Suprapubic skin (tissue), 4 donors: Measurements from ENCODE around the gene C1orf146. TPM values are rescaled to one million over a fixed set of nuclear protein-coding genes. Genes with fewer than 3 reads are reported as not detected.
"Not testable (repeated sequence)": the region's sequence is repeated elsewhere in the genome, so short reads cannot be mapped to it uniquely, and the experiment has no call there.

Source experiments
- DNase-seq, 2 donors: peaks; one replicate each; pipeline ENCODE4 v3.0.0-alpha.2; 2019; ENCODE audit warnings: low spot score in 2 of 2
- H3K27ac ChIP-seq: fragments of 200-600 bp; sonication (generic); one replicate; pipeline ENCODE4 v1.5.1; 2019
- H3K27me3 ChIP-seq: fragments of 200-600 bp; sonication (generic); one replicate; pipeline ENCODE4 v1.5.1; 2019
- H3K36me3 ChIP-seq: fragments of 200-600 bp; sonication (generic); one replicate; pipeline ENCODE4 v1.5.1; 2019
- H3K4me1 ChIP-seq: fragments of 200-600 bp; sonication (generic); one replicate; pipeline ENCODE4 v1.5.1; 2019
- H3K4me3 ChIP-seq: fragments of 200-600 bp; sonication (generic); one replicate; pipeline ENCODE4 v1.5.1; 2019; ENCODE audit warnings: mild to moderate bottlenecking
- H3K9me3 ChIP-seq: fragments of 200-600 bp; sonication (generic); one replicate; pipeline ENCODE4 v1.5.1; 2019
- EP300 ChIP-seq: sonication (generic); formaldehyde crosslinking; IDR thresholded peaks from one replicate; pipeline ENCODE4 v1.6.1; 2017; ENCODE audit warnings: antibody characterized with exemption
- POLR2A ChIP-seq, 2 donors: fragments of 450-650 bp; IDR thresholded peaks; one replicate each; pipeline ENCODE4 v1.6.1; 2017; ENCODE audit warnings: antibody characterized with exemption in 2 of 2, mild to moderate bottlenecking in 2 of 2, moderate library complexity in 2 of 2
- POLR2AphosphoS5 ChIP-seq, 3 donors: sonication (generic); formaldehyde crosslinking; IDR thresholded peaks; one replicate each; pipeline ENCODE4 v1.6.1; 2017; ENCODE audit warnings: antibody characterized with exemption in 3 of 3
- WGBS: methylation state at CpG from one replicate; pipeline ENCODE4 v1.1.5; 2018; 5-methylcytosine and 5-hydroxymethylcytosine counted together
- total RNA-seq, 4 donors: library from RNA; depleted of rRNA; stranded (reverse); fragments of >200 nt; gene quantifications; one replicate each; pipeline ENCODE4 v1.1.0, GENCODE V29; 2016
- TF ChIP-seq, protein P1 (sequence below), 2 donors: fragments of 200-600 bp in 1 of 2; fragments of 450-650 bp in 1 of 2; sonication (generic) in 1 of 2; IDR thresholded peaks; one replicate each; pipeline ENCODE4 v1.5.1; 2016 to 2019; ENCODE audit warnings: antibody characterized with exemption in 2 of 2, mild to moderate bottlenecking in 1 of 2, moderate library complexity in 1 of 2

Gene C1orf146
- total RNA-seq, 4 donors from 2014 or later: not detected

DNA sequence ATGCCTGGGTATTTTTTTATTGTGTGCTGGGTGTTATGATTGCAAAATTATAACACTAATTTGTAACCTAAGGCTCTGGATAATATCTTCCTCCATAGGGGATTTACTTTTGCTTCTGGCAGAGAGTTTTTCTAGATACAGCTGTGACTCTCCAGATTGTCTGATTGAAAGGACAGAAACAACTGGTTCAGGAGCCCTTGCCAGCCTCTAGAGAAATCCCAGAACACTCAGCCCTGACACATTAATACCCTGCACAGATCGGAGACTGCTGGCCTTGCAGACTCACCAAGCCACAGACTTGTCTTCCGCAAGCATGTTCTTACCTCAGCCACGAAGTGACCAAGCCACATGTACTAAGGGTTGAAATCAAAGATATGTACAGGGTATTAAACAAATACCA is 10.7 kb downstream of the C1orf146 start:
- no peak overlapping the region for H3K4me3 ChIP-seq
- no peaks in the 10 kb centered on the region for H3K36me3 ChIP-seq
- whole genome bisulfite sequencing: 71% methylated on average over 3 of the region's 3 CpGs

DNA sequence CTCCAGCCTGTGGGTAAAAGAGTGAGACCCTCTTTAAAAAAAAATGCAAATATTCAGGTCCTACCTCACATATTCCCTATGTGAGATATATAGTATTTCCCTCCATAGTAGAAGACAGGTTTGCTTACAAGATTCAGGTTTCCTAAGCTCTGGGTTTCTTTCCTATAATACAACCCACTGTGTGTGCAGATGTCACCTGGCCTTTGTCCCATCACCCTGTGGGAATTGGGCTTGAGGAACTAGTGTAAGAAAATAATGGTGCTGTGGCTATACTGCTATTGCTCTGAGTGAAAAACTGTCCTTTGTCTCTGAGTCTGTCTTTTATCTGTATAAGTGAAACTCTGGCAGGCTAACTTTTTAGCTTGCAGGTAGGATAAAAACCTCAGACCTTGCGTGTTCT is 13.0 kb downstream of the C1orf146 start:
- Histone ChIP-seq H3K9me3 (no peaks in the 10 kb centered on the region), H3K4me1 (no peaks in the 10 kb centered on the region), H3K27me3 (no peaks in the 10 kb centered on the region), H3K4me3 (no peak overlapping the region), H3K36me3 (no peaks in the 10 kb centered on the region), H3K27ac (no peak overlapping the region)
- WGBS: 83% methylated on average over 1 of the region's 1 CpG
- TF ChIP-seq POLR2AphosphoS5 (IDR thresholded peaks at IDR 0.05) (no peak), POLR2A (IDR thresholded peaks at IDR 0.05) (no peak)
- no peak for DNase-seq

More for the DNA sequence above, 10.7 kb downstream of the C1orf146 start:
- Histone ChIP-seq H3K4me1 (no peaks in the 10 kb centered on the region), H3K27ac (no peak overlapping the region), H3K9me3 (no peaks in the 10 kb centered on the region), H3K27me3 (no peaks in the 10 kb centered on the region)
- DNase-seq: no peak
- TF ChIP-seq POLR2AphosphoS5 (IDR thresholded peaks at IDR 0.05) (no peak), POLR2A (IDR thresholded peaks at IDR 0.05) (no peak), EP300 (no peak)
- TF ChIP-seq, protein P1, sequence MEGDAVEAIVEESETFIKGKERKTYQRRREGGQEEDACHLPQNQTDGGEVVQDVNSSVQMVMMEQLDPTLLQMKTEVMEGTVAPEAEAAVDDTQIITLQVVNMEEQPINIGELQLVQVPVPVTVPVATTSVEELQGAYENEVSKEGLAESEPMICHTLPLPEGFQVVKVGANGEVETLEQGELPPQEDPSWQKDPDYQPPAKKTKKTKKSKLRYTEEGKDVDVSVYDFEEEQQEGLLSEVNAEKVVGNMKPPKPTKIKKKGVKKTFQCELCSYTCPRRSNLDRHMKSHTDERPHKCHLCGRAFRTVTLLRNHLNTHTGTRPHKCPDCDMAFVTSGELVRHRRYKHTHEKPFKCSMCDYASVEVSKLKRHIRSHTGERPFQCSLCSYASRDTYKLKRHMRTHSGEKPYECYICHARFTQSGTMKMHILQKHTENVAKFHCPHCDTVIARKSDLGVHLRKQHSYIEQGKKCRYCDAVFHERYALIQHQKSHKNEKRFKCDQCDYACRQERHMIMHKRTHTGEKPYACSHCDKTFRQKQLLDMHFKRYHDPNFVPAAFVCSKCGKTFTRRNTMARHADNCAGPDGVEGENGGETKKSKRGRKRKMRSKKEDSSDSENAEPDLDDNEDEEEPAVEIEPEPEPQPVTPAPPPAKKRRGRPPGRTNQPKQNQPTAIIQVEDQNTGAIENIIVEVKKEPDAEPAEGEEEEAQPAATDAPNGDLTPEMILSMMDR (IDR thresholded peaks at IDR 0.05): no peak

GRCh38 chr1:92240034-92240433 is 22.3 kb downstream of the C1orf146 start:
- 67% methylated on average over 2 of the region's 2 CpGs for WGBS

GRCh38 chr1:92244376-92244775 is 26.7 kb downstream of the C1orf146 start:
- no peaks in the 10 kb centered on the region for H3K4me1 ChIP-seq
- H3K4me3 ChIP-seq: no peak overlapping the region
- WGBS: 94% methylated on average over 1 of the region's 1 CpG
- no peaks in the 10 kb centered on the region for H3K27me3 ChIP-seq
- no peak for TF ChIP-seq POLR2AphosphoS5 (IDR thresholded peaks at IDR 0.05)
- no peak for TF ChIP-seq POLR2A (IDR thresholded peaks at IDR 0.05)
- TF ChIP-seq, protein P1 (IDR thresholded peaks at IDR 0.05): no peak
- no peak for TF ChIP-seq EP300
- H3K9me3 ChIP-seq: no peaks in the 10 kb centered on the region
- peaks cover 12% of the 10 kb centered on the region for H3K36me3 ChIP-seq
- no peak for DNase-seq
- no peak overlapping the region for H3K27ac ChIP-seq

More at GRCh38 chr1:92240034-92240433, 22.3 kb downstream of the C1orf146 start:
- H3K36me3 ChIP-seq: no peaks in the 10 kb centered on the region
- H3K4me3 ChIP-seq: no peak overlapping the region
- H3K27me3 ChIP-seq: no peaks in the 10 kb centered on the region
- DNase-seq: no peak
- no peaks in the 10 kb centered on the region for H3K9me3 ChIP-seq
- H3K27ac ChIP-seq: no peak overlapping the region
- TF ChIP-seq POLR2A (IDR thresholded peaks at IDR 0.05) (no peak), EP300 (no peak), POLR2AphosphoS5 (IDR thresholded peaks at IDR 0.05) (no peak)
- TF ChIP-seq, protein P1 (IDR thresholded peaks at IDR 0.05): no peak
- no peaks in the 10 kb centered on the region for H3K4me1 ChIP-seq

- H3K27ac ChIP-seq, H3K4me3 ChIP-seq, H3K27me3 ChIP-seq, DNase-seq, H3K4me1 ChIP-seq, H3K9me3 ChIP-seq: not testable (repeated sequence)
- peaks cover 44% of the 10 kb centered on the region for H3K36me3 ChIP-seq
- WGBS: 82% methylated on average over 3 of the region's 3 CpGs
These were observed 37.0 kb downstream of the C1orf146 start for GRCh38 chr1:92254714-92255113.

- DNase-seq: no peak
- no peaks in the 10 kb centered on the region for H3K27me3 ChIP-seq
- 89% methylated on average over 1 of the region's 1 CpG for WGBS
- no peak overlapping the region for H3K4me3 ChIP-seq
- peaks cover 50% of the 10 kb centered on the region for H3K36me3 ChIP-seq
- H3K27ac ChIP-seq: no peak overlapping the region
- H3K4me1 ChIP-seq: no peaks in the 10 kb centered on the region
- no peaks in the 10 kb centered on the region for H3K9me3 ChIP-seq
- TF ChIP-seq, protein P1 (IDR thresholded peaks at IDR 0.05): no peak
- TF ChIP-seq EP300 (no peak), POLR2AphosphoS5 (IDR thresholded peaks at IDR 0.05) (no peak), POLR2A (IDR thresholded peaks at IDR 0.05) (no peak)
These were observed 41.6 kb downstream of the C1orf146 start for GRCh38 chr1:92259350-92259749.
